ENCODE measurements around the gene GLRA1. TPM values are rescaled to one million over a fixed set of nuclear protein-coding genes. Genes with fewer than 3 reads are reported as not detected.

Gene GLRA1
- total RNA-seq (2014; rRNA removed) = not detected in 2 replicates
- not detected for Bru-seq, nascent RNA
- BruChase-seq, experiment 1, labeled RNA remaining after a 6-hour chase = not detected
- percentile 4 among the genes with signal in this experiment for BruChase-seq, experiment 2, labeled RNA remaining after a 2-hour chase
- long read RNA-seq = 0 reads

DNA sequence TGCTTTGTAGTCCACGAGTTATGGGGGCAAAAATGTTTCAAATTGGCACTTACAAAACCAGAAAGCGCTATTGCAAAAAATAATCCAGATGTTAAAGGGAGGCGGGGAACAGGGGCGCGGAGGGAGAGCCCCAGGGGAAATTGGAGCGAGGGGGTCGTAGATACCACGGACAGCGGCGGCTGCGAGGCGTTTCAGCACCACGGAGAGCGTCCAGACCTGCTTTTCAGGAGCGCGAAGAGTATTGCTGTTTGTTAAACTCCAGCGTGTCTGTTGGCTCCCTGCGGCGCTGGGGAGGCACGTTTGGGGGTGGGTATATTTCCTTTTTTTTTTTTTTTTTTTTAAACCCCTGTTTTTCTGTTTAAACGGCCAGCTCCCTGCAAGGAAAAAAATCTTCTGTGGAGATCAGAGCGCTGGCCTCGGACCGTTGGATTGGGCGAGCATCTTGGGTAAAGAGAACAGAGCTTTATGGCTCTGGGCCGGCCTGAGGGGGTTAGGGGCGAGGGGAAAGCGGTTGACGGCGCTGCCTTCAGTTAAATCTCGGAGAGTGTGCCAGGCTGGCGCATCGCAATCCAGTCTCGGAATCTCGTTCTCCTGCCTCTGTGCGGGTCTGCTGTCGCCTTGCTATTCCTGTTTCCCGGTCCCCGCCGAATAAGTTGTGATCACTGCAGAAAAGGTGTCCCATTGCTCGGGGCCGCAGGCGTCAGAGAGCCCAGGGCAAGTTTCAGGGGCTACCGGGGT, at the start of gene GLRA1:
GLRA1 (minus strand) TSS at position 288 of the 738 bp plus-strand sequence. CDS start 302 bp downstream, outside the sequence.
- H3F3A ChIP-seq (ENCODE audit: low read length, unreplicated experiment) = no peaks in the 10 kb centered on the region
- no peak within 1 kb of the TSS for H3K4me3 ChIP-seq (ENCODE audit: low read length)
- ChIA-PET CTCF (interaction anchor here (0.7 kb wide), 1 partner anchor 43 kb away, joined by 7 read pairs; no protein-coding TSS in a partner anchor), POLR2A (ENCODE audit: unreplicated experiment) (no interaction called here)
- no peaks in the 10 kb centered on the region for H3K79me2 ChIP-seq (ENCODE audit: low read length)
- ATAC-seq (no peak), DNase-seq (peak; percentile 55)
- no TSS peak for BruUV-seq (replicated peaks)
- no peak within 1 kb of the TSS for H3K27ac ChIP-seq (ENCODE audit: low read length)
- no peaks in the 10 kb centered on the region for H3K9me3 ChIP-seq (ENCODE audit: low read length)
- peaks cover 29% of the 10 kb centered on the region for H3K27me3 ChIP-seq (ENCODE audit: low read length)
- intact Hi-C loops (cut with micrococcal nuclease) = loop anchor here (5.0 kb wide), 1 partner anchor 348 kb away; no protein-coding TSS in a partner anchor
- H3K36me3 ChIP-seq (ENCODE audit: low read depth, low read length) = no peaks in the 10 kb centered on the region
- H3K9me2 ChIP-seq (replicated peaks; ENCODE audit: low read length) = no peaks in the 10 kb centered on the region
- H3K4me1 ChIP-seq (ENCODE audit: insufficient read depth, low read length) = no peaks in the 10 kb centered on the region
- no peak for TF ChIP-seq EZH2 (IDR thresholded peaks at IDR 0.05; ENCODE audit: low read length, unreplicated experiment)
- no peak for TF ChIP-seq EZH2phosphoT487 (IDR thresholded peaks at IDR 0.05; ENCODE audit: borderline replicate concordance, low read length)
- TF ChIP-seq, protein P1, sequence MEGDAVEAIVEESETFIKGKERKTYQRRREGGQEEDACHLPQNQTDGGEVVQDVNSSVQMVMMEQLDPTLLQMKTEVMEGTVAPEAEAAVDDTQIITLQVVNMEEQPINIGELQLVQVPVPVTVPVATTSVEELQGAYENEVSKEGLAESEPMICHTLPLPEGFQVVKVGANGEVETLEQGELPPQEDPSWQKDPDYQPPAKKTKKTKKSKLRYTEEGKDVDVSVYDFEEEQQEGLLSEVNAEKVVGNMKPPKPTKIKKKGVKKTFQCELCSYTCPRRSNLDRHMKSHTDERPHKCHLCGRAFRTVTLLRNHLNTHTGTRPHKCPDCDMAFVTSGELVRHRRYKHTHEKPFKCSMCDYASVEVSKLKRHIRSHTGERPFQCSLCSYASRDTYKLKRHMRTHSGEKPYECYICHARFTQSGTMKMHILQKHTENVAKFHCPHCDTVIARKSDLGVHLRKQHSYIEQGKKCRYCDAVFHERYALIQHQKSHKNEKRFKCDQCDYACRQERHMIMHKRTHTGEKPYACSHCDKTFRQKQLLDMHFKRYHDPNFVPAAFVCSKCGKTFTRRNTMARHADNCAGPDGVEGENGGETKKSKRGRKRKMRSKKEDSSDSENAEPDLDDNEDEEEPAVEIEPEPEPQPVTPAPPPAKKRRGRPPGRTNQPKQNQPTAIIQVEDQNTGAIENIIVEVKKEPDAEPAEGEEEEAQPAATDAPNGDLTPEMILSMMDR (conservative IDR thresholded peaks at IDR 0.05; ENCODE audit: low read depth, low read length) = no peak
- no peak within 1 kb of the TSS for H3K4me2 ChIP-seq (ENCODE audit: low read length)
- H3K9ac ChIP-seq (ENCODE audit: low read length) = no peak within 1 kb of the TSS
- H4K20me1 ChIP-seq (ENCODE audit: low read length) = no peaks in the 10 kb centered on the region
- no peak within 1 kb of the TSS for H2AFZ ChIP-seq (ENCODE audit: low read length)

DNA sequence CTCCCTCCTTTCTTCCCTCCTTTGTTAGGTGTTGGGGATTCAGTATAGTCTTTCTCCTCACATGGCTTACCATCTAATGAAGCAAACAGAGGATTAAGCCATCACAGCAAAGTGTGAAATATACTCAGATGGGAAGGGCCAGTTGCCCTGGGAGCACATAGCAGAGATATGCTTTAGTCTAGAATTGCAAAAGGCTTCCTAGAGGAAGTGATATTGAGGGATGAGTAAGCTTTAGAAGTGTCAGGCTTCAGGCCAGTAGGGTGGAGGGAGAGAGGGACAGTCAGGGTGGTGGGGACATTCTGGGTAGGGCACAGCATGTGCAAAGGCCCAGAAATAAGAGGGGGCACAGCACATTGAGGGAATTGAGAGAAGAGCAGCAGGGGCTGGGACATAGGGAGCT, 46.2 kb upstream of the GLRA1 start:
- Histone ChIP-seq H4K20me1 (ENCODE audit: low read length) (no peaks in the 10 kb centered on the region), H3K36me3 (ENCODE audit: low read depth, low read length) (no peaks in the 10 kb centered on the region), H3K9ac (ENCODE audit: low read length) (no peak overlapping the region), H3K27ac (ENCODE audit: low read length) (no peak overlapping the region), H3F3A (ENCODE audit: low read length, unreplicated experiment) (no peaks in the 10 kb centered on the region), H3K4me1 (ENCODE audit: insufficient read depth, low read length) (no peaks in the 10 kb centered on the region), H3K79me2 (ENCODE audit: low read length) (no peaks in the 10 kb centered on the region), H3K9me3 (ENCODE audit: low read length) (no peaks in the 10 kb centered on the region), H3K4me3 (ENCODE audit: low read length) (no peak overlapping the region), H3K4me2 (ENCODE audit: low read length) (no peak overlapping the region), H2AFZ (ENCODE audit: low read length) (no peak overlapping the region), H3K9me2 (replicated peaks; ENCODE audit: low read length) (no peaks in the 10 kb centered on the region), H3K27me3 (ENCODE audit: low read length) (peaks cover 30% of the 10 kb centered on the region; the same call in 1 of the 2 replicates)
- no peak for ATAC-seq
- intact Hi-C loops (cut with micrococcal nuclease) = no loop called here
- ChIA-PET CTCF (no interaction called here), POLR2A (ENCODE audit: unreplicated experiment) (no interaction called here)
- BruUV-seq (replicated peaks) = no TSS peak
- no peak for DNase-seq
- TF ChIP-seq EZH2 (IDR thresholded peaks at IDR 0.05; ENCODE audit: low read length, unreplicated experiment) (no peak), EZH2phosphoT487 (IDR thresholded peaks at IDR 0.05; ENCODE audit: borderline replicate concordance, low read length) (no peak)
- TF ChIP-seq, protein P1 (conservative IDR thresholded peaks at IDR 0.05; ENCODE audit: low read depth, low read length) = no peak

DNA sequence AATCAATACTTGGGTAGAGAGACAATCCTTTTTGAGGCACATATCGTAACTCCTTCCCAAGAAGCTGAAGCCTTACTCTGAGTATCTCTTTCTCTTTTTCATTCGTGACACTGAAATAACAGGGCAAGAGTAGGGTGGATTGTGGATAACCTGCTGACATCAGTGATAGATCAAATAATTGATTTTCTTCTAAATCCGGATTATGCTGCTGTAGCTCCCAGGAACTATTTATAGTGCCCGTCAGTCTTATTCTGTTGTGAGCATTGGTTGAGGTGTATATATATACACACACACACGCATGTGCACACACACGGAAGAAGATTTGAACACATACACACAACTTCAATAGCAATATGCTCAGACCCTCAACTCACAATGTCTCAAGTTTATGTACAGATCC, 43.2 kb upstream of the GLRA1 start:
- Histone ChIP-seq H3K4me3 (ENCODE audit: low read length) (no peak overlapping the region), H2AFZ (ENCODE audit: low read length) (no peak overlapping the region), H3K9ac (ENCODE audit: low read length) (no peak overlapping the region), H3K4me1 (ENCODE audit: insufficient read depth, low read length) (no peaks in the 10 kb centered on the region), H3K9me2 (replicated peaks; ENCODE audit: low read length) (no peaks in the 10 kb centered on the region), H3K27ac (ENCODE audit: low read length) (no peak overlapping the region), H4K20me1 (ENCODE audit: low read length) (no peaks in the 10 kb centered on the region), H3K27me3 (ENCODE audit: low read length) (peaks cover 53% of the 10 kb centered on the region), H3K36me3 (ENCODE audit: low read depth, low read length) (no peaks in the 10 kb centered on the region), H3K9me3 (ENCODE audit: low read length) (no peaks in the 10 kb centered on the region), H3K79me2 (ENCODE audit: low read length) (no peaks in the 10 kb centered on the region), H3K4me2 (ENCODE audit: low read length) (no peak overlapping the region), H3F3A (ENCODE audit: low read length, unreplicated experiment) (no peaks in the 10 kb centered on the region)
- no TSS peak for BruUV-seq (replicated peaks)
- ATAC-seq = no peak
- DNase-seq = no peak
- intact Hi-C loops (cut with micrococcal nuclease) = no loop called here
- TF ChIP-seq EZH2phosphoT487 (IDR thresholded peaks at IDR 0.05; ENCODE audit: borderline replicate concordance, low read length) (no peak), EZH2 (IDR thresholded peaks at IDR 0.05; ENCODE audit: low read length, unreplicated experiment) (no peak)
- TF ChIP-seq, protein P1 (conservative IDR thresholded peaks at IDR 0.05; ENCODE audit: low read depth, low read length) = no peak
- ChIA-PET POLR2A (ENCODE audit: unreplicated experiment) (no interaction called here), CTCF (no interaction called here)
